Nephron progenitor cell (in vitro differentiated cells): ENCODE measurements around the gene BYSL.

Source experiments
- DNase-seq: peaks from one replicate; pipeline ENCODE4 v3.0.0; 2021
- H3K27ac Mint-ChIP-seq: 2 replicates; pipeline ENCODE4 v1.8.0; 2021; ENCODE audit warnings: mild to moderate bottlenecking, moderate library complexity, mixed read lengths
- H3K27me3 Mint-ChIP-seq: 2 replicates; pipeline ENCODE4 v1.8.0; 2021; ENCODE audit warnings: mild to moderate bottlenecking, low read depth, mixed read lengths; ENCODE audit not compliant: poor library complexity
- H3K36me3 Mint-ChIP-seq: 2 replicates; pipeline ENCODE4 v1.8.0; 2021; ENCODE audit warnings: low read depth, mixed read lengths
- H3K4me1 Mint-ChIP-seq: 2 replicates; pipeline ENCODE4 v1.8.0; 2021; ENCODE audit warnings: mixed read lengths
- H3K4me3 Mint-ChIP-seq: 2 replicates; pipeline ENCODE4 v1.8.0; 2021; ENCODE audit warnings: mild to moderate bottlenecking, moderate library complexity, mixed read lengths
- H3K9me3 Mint-ChIP-seq: 2 replicates; pipeline ENCODE4 v1.8.0; 2021; ENCODE audit warnings: mild to moderate bottlenecking, moderate library complexity, mixed read lengths
- TF ChIP-seq, protein P1 (sequence below): fragments of 200-600 bp; sonication (generic); IDR thresholded peaks from 2 replicates; pipeline ENCODE4 v1.5.0; 2021; ENCODE audit warnings: antibody characterized with exemption

BYSL gene

DNA sequence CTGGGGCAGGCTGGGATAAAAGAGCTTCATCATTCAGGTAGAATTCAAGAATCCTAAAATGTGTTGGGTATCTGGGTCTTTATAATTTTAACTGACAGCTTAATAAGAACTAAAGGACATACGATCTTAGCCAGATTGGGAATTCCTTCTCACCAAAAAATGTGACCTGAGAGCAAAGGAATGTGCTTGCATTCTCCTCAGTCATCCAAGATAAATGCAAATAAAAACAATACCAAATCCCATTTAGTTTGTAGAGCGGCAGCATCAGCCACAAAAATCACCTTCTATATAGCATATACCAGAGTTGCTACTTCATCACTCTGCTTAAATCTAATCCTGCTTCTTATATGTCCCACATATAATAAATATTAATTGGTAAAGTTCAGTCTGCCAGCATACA, 43.1 kb upstream of the BYSL start:
- no peak overlapping the region for H3K4me3 Mint-ChIP-seq
- no peak overlapping the region for H3K27ac Mint-ChIP-seq
- peaks cover 9% of the 10 kb centered on the region for H3K36me3 Mint-ChIP-seq
- H3K4me1 Mint-ChIP-seq: no peaks in the 10 kb centered on the region
- DNase-seq: no peak
- TF ChIP-seq, protein P1, sequence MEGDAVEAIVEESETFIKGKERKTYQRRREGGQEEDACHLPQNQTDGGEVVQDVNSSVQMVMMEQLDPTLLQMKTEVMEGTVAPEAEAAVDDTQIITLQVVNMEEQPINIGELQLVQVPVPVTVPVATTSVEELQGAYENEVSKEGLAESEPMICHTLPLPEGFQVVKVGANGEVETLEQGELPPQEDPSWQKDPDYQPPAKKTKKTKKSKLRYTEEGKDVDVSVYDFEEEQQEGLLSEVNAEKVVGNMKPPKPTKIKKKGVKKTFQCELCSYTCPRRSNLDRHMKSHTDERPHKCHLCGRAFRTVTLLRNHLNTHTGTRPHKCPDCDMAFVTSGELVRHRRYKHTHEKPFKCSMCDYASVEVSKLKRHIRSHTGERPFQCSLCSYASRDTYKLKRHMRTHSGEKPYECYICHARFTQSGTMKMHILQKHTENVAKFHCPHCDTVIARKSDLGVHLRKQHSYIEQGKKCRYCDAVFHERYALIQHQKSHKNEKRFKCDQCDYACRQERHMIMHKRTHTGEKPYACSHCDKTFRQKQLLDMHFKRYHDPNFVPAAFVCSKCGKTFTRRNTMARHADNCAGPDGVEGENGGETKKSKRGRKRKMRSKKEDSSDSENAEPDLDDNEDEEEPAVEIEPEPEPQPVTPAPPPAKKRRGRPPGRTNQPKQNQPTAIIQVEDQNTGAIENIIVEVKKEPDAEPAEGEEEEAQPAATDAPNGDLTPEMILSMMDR: no peak
- H3K9me3 Mint-ChIP-seq: no peaks in the 10 kb centered on the region
- no peaks in the 10 kb centered on the region for H3K27me3 Mint-ChIP-seq

DNA sequence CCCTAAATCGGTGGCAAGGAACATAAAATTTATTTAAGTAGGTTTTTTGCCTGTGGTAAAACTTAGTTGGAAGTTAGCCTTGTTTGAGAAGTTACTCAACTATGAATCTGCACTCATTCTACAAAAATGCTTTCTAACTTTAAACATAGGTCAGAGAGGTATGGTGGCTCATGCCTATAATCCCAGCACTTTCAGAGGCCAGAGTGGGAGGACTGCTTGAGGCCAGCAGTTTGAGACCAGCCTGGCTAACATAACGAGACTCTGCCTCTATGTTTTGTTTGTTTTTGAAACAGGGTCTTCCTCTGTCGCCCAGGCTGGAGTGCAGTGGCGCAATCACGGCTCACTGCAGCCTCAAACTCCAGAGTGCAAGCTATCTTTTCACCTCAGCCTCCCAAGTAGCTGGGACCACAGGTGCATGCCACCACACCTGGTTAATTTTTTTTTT, 42.3 kb upstream of the BYSL start:
- Mint-ChIP-seq H3K27ac (no peak overlapping the region), H3K4me3 (no peak overlapping the region), H3K4me1 (no peaks in the 10 kb centered on the region), H3K9me3 (no peaks in the 10 kb centered on the region), H3K36me3 (peaks cover 10% of the 10 kb centered on the region), H3K27me3 (no peaks in the 10 kb centered on the region)
- TF ChIP-seq, protein P1: no peak
- no peak for DNase-seq

DNA sequence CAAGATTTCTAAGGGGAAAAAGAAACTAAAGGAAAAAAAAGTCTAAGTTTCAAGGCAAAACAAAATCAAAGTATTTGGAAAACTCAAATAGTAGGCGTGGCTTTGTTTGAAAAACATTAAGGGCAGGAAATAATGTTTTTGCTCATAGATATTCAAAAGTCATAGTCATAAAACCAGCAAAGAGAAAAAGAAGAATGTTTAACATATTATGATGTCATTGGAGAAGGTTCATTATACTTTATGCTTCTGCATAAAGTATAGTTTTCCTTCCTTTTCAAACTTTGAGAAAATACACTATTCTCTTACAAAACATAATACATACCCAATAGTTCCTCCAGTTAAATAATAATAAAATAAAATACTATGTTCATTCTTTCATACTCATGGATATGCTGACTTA, 39.8 kb upstream of the BYSL start:
- Mint-ChIP-seq H3K27ac (no peak overlapping the region), H3K4me3 (no peak overlapping the region), H3K9me3 (no peaks in the 10 kb centered on the region), H3K27me3 (no peaks in the 10 kb centered on the region), H3K4me1 (no peaks in the 10 kb centered on the region), H3K36me3 (peaks cover 23% of the 10 kb centered on the region)
- DNase-seq: no peak
- TF ChIP-seq, protein P1: no peak

DNA sequence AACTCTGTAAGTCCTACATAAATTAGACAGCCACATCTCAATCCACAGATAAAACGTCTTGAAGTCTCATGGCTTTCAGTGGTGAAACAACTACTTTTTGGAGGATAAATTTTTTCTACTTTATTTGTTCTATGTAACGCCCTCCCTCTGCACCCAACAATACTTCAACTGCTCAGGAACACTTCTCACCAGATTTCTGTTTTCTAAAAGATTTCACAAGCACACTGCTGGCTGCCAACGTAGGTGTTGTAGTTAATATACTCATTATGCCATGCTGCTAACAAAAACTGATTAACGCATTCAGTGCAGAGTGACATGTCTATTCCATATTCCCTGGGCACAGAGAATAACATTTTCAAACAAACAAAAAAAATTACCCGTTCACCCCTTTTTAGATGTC, 36.3 kb upstream of the BYSL start:
- Mint-ChIP-seq H3K36me3 (peaks cover 28% of the 10 kb centered on the region), H3K4me3 (no peak overlapping the region), H3K9me3 (no peaks in the 10 kb centered on the region), H3K27me3 (no peaks in the 10 kb centered on the region), H3K27ac (no peak overlapping the region), H3K4me1 (peaks cover 8% of the 10 kb centered on the region)
- DNase-seq: no peak
- TF ChIP-seq, protein P1: no peak

DNA sequence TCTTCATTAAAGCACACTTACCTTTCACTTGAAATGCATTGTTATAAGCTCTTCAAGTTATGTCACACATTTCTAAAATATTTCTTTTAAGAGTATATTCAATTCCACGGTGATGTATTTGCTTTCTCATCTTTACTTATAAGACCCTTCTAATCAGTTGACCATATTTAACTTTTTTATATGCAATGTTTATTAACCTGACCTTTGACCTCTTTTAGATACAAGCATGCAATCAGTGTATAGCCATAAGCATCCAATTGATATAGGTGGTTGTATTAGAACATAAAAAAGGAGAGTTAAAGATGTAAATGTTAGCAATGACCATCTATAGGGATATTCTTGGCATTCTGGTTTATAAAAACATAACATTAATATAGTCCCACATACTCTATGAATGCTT, 35.4 kb upstream of the BYSL start:
- Mint-ChIP-seq H3K9me3 (no peaks in the 10 kb centered on the region), H3K4me3 (no peak overlapping the region), H3K27me3 (no peaks in the 10 kb centered on the region), H3K36me3 (peaks cover 21% of the 10 kb centered on the region), H3K4me1 (peaks cover 8% of the 10 kb centered on the region), H3K27ac (no peak overlapping the region)
- TF ChIP-seq, protein P1: no peak
- no peak for DNase-seq

DNA sequence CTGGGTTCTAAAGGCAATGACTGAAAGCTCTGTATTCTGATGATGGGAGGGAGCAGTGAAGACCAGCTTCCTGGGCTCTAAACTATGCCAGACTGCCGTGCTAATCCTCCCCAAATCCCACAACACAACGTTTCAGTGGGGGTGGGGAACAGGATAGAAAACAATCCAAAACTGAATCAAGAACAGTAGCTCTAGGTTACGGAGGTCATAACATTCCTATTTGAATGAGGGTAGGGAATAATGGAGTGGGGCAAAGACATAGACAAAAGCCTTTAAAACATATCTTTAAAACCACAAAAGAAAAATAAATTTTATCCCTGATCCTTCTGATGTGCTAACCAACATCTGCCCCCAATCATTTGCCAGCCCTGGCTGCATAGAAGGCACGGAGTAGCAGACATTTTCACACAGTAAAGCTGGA, 34.0 kb upstream of the BYSL start:
- TF ChIP-seq, protein P1: no peak
- Mint-ChIP-seq H3K9me3 (no peaks in the 10 kb centered on the region), H3K27ac (no peak overlapping the region), H3K4me3 (no peak overlapping the region), H3K36me3 (peaks cover 21% of the 10 kb centered on the region), H3K4me1 (peaks cover 17% of the 10 kb centered on the region), H3K27me3 (no peaks in the 10 kb centered on the region)
- no peak for DNase-seq
